ENCODE data around the gene PDGFA.
"Not testable (repeated sequence)": the region's sequence is repeated elsewhere in the genome, so short reads cannot be mapped to it uniquely, and the experiment has no call there.

Gene PDGFA

DNA sequence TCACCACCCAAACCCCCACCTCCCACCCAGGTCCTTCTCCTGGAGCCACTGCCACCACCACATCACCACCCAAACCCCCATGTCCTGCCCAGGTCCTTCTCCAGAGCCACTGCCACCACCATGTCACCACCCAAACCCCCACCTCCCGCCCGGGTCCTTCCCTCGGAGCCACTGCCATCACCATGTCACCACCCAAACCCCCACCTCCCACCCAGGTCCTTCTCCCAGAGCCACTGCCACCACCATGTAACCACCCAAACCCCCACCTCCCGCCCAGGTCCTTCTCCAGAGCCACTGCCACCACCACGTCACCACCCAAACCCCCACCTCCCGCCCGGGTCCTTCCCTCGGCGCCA, 31.9 kb upstream of the PDGFA start:
- not testable (repeated sequence) for DNase-seq

- no peak for DNase-seq
These were observed 31.4 kb upstream of the PDGFA start for GRCh38 chr7:550881-551614.

GRCh38 chr7:549891-550625, 30.4 kb upstream of the PDGFA start:
- no peak for DNase-seq

GRCh38 chr7:549066-549890, 29.6 kb upstream of the PDGFA start:
- no peak for DNase-seq

GRCh38 chr7:548401-548800, 28.8 kb upstream of the PDGFA start:
- no peak for DNase-seq

DNA sequence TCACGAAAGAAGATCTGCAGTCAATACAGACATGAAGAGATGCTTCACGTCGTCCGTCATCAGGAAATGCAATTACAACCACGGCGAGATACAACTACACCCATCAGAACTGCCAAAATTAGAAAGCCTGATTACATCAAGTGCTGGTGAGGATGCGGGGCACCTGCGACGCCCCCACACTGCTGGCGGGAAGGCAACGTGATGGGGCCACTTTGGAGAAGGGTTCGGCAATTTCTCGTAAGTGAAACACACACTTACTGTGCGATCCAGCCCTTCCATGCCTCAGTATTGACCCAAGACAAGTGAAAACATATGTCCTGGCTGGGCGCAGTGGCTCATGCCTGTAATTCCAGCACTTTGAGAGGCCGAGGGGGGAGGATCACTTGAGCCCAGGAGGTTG, 25.8 kb upstream of the PDGFA start:
- DNase-seq, result no peak

DNA sequence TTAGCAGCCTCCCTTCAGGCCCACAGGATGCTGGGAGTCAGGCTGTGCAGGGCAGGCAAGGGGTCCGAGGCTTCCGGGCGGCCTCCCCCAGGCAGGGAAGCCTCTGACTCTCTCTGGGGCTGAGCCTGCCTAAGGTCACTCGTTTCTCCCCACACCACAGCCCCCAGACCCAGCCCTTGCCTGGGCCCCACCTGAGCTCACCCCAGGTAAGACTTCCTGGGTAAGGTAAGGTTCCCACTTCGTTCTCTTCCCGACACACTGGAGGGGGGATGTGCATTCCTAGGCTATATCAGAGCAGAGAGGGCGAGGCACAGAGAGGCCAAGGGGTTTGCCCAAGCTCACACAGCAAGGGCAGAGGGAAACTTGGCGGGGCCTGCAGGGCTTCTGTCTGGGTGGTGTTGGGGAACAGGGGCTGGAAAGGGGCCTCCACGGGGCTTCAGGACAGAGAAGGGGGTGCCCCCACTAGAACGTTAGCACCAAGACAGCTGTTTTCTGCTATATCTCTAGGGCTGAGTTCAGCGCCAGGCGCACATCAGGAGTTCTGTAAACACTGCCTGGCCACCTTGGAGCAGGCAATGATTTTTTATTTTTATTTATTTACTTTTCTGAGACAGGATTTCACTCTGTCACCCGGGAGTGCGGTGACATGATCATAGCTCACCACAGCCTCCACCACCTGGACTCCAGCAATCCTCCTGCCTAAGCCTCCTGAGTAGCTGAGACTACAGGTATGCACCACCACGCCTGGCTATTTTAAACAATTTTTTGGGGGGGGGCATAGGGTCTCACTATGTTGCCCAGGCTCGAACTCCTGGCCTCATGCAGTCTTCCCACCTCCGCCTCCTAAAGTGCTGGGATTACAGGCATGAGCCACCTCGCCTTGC, 24.9 kb upstream of the PDGFA start:
- no peak for DNase-seq

- no peak for DNase-seq
These were observed 24.1 kb upstream of the PDGFA start for GRCh38 chr7:543501-544337.

GRCh38 chr7:542713-543500, 23.3 kb upstream of the PDGFA start:
- peak; percentile 67 for DNase-seq

DNA sequence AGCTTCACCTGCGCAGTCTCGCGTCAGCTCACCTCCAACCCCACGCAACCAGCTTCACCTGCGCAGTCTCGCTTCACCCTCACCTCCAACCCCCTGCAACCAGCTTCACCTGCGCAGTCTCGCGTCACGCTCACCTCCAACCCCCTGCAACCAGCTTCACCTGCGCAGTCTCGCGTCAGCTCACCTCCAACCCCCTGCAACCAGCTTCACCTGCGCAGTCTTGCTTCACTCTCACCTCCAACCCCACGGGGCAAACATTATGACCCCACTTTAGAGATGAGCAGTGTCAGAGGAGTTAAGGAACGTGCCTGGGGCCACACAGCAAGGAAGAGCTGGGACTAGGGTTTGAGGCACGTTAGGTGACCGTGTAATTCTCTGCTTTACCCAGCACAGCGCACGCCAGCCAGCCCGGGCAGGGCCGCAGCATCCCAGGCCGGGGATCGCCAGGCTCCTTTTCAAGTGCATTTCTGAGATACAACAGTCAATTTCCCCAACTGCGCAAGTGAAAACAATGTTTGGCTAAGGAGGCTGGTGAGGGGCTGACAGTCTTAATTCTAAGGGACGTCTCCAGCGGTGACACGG, 22.6 kb upstream of the PDGFA start:
- no peak for DNase-seq

GRCh38 chr7:541661-542060, 22.0 kb upstream of the PDGFA start:
- no peak for DNase-seq

- DNase-seq, result no peak
These were observed 21.4 kb upstream of the PDGFA start for GRCh38 chr7:540997-541396.

- no peak for DNase-seq
These were observed 20.9 kb upstream of the PDGFA start for GRCh38 chr7:540579-540978.

DNA sequence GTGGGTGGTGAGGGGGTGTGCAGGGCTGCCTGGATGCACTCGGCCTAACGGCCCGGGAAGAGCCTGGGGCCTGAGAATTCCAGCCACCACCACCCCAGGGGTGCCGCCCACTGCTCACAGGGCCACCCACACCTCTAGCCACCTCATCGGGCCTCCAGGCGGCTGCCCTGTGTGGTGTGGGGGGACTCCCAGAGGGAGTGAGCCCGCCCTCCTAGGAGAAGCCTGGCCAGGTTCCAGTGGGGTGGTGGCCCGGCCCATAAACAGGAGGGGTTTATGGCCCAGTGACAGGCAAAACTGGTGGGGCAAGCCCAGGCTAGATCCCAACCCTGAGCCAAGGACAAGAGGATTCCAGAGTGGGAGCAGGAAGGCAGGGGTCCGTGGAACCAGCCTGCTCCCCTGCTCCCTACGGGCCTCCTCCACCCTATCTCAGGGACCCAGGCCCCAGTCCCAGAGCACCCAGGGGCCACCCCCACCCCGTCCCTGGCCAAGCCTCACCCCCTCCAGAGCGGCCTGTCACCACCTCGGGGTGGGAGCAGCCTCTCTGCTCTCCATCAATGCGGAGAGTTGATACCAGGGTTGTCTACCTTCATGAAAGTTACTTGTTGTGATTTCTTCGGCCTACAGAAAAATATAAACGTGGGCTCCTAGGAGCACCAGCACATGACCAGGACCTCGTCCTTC, 20.2 kb upstream of the PDGFA start:
- no peak for DNase-seq

- no peak for DNase-seq
These were observed 19.4 kb upstream of the PDGFA start for GRCh38 chr7:538764-539685.

GRCh38 chr7:537911-538634, 18.4 kb upstream of the PDGFA start:
- no peak for DNase-seq

DNA sequence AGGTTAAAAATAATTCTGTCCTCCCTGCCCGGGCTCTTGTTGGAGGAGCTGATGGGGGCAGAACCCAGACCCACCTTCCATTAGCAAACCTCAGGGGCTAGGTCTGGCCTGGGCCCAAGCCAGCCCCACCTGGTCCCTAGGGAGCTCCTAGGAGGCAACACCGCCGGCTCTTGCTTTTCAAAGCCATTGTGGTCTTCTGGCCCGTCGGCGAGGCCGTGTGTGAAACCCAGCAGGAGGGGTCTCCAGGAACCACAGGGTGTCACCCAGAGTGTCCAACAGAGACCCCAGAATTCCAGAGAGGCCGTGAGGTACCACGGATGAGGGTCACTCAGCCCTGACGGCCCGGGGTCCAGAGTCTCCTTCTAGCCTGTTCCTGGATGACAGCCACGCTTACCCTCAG, 16.6 kb upstream of the PDGFA start:
- no peak for DNase-seq

DNA sequence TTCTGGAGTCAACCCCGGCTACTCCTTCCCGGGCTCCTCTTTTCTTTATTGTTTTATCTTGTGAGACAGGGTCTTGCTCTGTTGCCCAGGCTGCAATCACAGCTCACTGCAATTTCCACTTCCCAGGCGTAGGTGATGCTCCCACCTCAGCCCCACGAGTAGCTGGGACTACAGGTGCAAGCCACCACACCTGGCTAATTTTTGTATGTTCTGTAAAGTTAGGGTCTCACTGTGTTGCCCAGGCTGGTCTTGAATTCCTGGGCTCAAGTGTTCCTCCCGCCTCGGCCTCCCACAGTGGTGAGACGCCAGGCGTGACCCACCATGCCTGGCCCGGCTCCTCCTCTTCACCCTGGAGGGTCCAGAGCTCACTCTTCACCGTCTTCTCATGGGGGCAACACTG, 15.3 kb upstream of the PDGFA start:
- DNase-seq, result no peak

Data from activated CD8-positive, alpha-beta memory T cell treated with anti-CD3 and anti-CD28 coated beads, Interleukin-2, amount 50 U/mL, for 48 hours (primary cell).